Fibroblast of the aortic adventitia (primary cell): ENCODE results near the gene DUSP15. TPM values are rescaled to one million over a fixed set of nuclear protein-coding genes. Genes with fewer than 3 reads are reported as not detected.
A peak's percentile ranks its signal among the peaks of the same experiment; 100 is the strongest.
"Not testable (repeated sequence)": the region's sequence is repeated elsewhere in the genome, so short reads cannot be mapped to it uniquely, and the experiment has no call there.

ENCODE experiments used
- DNase-seq: peaks from one replicate; pipeline ENCODE4 v3.0.0-alpha.2; 2010; ENCODE audit warnings: low read depth
- H3K4me3 ChIP-seq: 2 replicates; pipeline ENCODE4 v1.5.1; 2011; ENCODE audit warnings: low read depth, mild to moderate bottlenecking, control low read depth, low read length, moderate library complexity
- CTCF ChIP-seq: IDR thresholded peaks from 2 replicates; pipeline ENCODE4 v1.5.1; 2011; ENCODE audit warnings: mild to moderate bottlenecking, low read length, control low read depth, inconsistent platforms; ENCODE audit not compliant: insufficient read depth
- total RNA-seq: library from RNA; depleted of rRNA; stranded (reverse); fragments of >200 nt; gene quantifications from 2 replicates; pipeline ENCODE4 v1.2.3, GENCODE V29; 2012; ENCODE audit warnings: low replicate concordance

The DUSP15 gene
- total RNA-seq = 9.9 TPM in 1 of 2 replicates, not detected in the other

- H3K4me3 ChIP-seq = peak within 1 kb of the TSS; percentile 52
- no peak for DNase-seq
- no peak for TF ChIP-seq CTCF
Measured at GRCh38 chr20:31869942-31870725, at the start of gene DUSP15, which contains the start of gene TTLL9. TSS of gene DUSP15 (minus strand) at chr20:31870527. CDS start at chr20:31870337, 190 bp downstream. TSS of gene TTLL9 (plus strand) at chr20:31870634. CDS start at chr20:31871127, 493 bp downstream.

- TF ChIP-seq CTCF = no peak
- no peak overlapping the region for H3K4me3 ChIP-seq
- DNase-seq = no peak
Measured at GRCh38 chr20:31919410-31920155, 49.3 kb upstream of the DUSP15 start.

GRCh38 chr20:31918466-31919105 lies 48.3 kb upstream of the DUSP15 start:
- no peak for DNase-seq
- no peak for TF ChIP-seq CTCF
- no peak overlapping the region for H3K4me3 ChIP-seq

GRCh38 chr20:31917962-31918412 lies 47.7 kb upstream of the DUSP15 start:
- not testable (repeated sequence) for H3K4me3 ChIP-seq, DNase-seq

- no peak overlapping the region for H3K4me3 ChIP-seq
- no peak for DNase-seq
- TF ChIP-seq CTCF = no peak
Measured at GRCh38 chr20:31916708-31917107, 46.4 kb upstream of the DUSP15 start.

- no peak overlapping the region for H3K4me3 ChIP-seq
- DNase-seq = no peak
- no peak for TF ChIP-seq CTCF
Measured at GRCh38 chr20:31915491-31916280, 45.4 kb upstream of the DUSP15 start.
